MM.1S (cell line): ENCODE measurements around the gene RIC1.
A peak's percentile ranks its signal among the peaks of the same experiment; 100 is the strongest.

Experiments
- DNase-seq: peaks from one replicate; pipeline ENCODE4 v3.0.0-alpha.2; 2015
- H2AFZ ChIP-seq: fragments of 300-600 bp; sonication (generic); 2 replicates; pipeline ENCODE4 v1.6.0; 2016; ENCODE audit warnings: antibody characterized with exemption, low read length
- H3F3A ChIP-seq: fragments of 300-600 bp; sonication (generic); 2 replicates; pipeline ENCODE4 v1.6.1; 2016; ENCODE audit warnings: mild to moderate bottlenecking, antibody characterized with exemption, low read length, moderate library complexity, mixed read lengths; ENCODE audit not compliant: insufficient read depth
- H3K27ac ChIP-seq: fragments of 300-600 bp; sonication (generic); 2 replicates; pipeline ENCODE4 v1.5.1; 2016; ENCODE audit warnings: mild to moderate bottlenecking, low read length
- H3K27me3 ChIP-seq: fragments of 300-600 bp; sonication (generic); replicated peaks from 2 replicates; pipeline ENCODE4 v1.6.0; 2016; ENCODE audit warnings: low read length; ENCODE audit not compliant: insufficient read depth
- H3K36me3 ChIP-seq: fragments of 300-600 bp; sonication (generic); replicated peaks from 2 replicates; pipeline ENCODE4 v1.6.1; 2016; ENCODE audit warnings: mild to moderate bottlenecking, low read length, mixed read lengths; ENCODE audit not compliant: insufficient read depth
- H3K4me1 ChIP-seq: fragments of 300-600 bp; sonication (generic); 2 replicates; pipeline ENCODE4 v1.6.1; 2016; ENCODE audit warnings: low read length, mixed read lengths
- H3K4me2 ChIP-seq: fragments of 300-600 bp; sonication (generic); 2 replicates; pipeline ENCODE4 v1.6.0; 2016; ENCODE audit warnings: low read depth, low read length
- H3K4me3 ChIP-seq: fragments of 300-600 bp; sonication (generic); 2 replicates; pipeline ENCODE4 v1.5.1; 2016; ENCODE audit warnings: low read length, mixed read lengths
- H3K79me2 ChIP-seq: fragments of 300-600 bp; sonication (generic); 2 replicates; pipeline ENCODE4 v1.6.1; 2016; ENCODE audit warnings: mixed run types, low read length, mixed read lengths
- H3K9ac ChIP-seq: fragments of 300-600 bp; sonication (generic); 2 replicates; pipeline ENCODE4 v1.6.1; 2016; ENCODE audit warnings: low read length, mixed read lengths
- H3K9me2 ChIP-seq: fragments of 300-600 bp; sonication (generic); replicated peaks from 2 replicates; pipeline ENCODE4 v1.6.1; 2016; ENCODE audit warnings: mild to moderate bottlenecking, low read length, mixed read lengths; ENCODE audit not compliant: insufficient read depth
- H3K9me3 ChIP-seq: fragments of 300-600 bp; sonication (generic); replicated peaks from 2 replicates; pipeline ENCODE4 v1.6.1; 2016; ENCODE audit warnings: mild to moderate bottlenecking, low read length, mixed read lengths; ENCODE audit not compliant: insufficient read depth
- H4K20me1 ChIP-seq: fragments of 300-600 bp; sonication (generic); 2 replicates; pipeline ENCODE4 v1.6.1; 2016; ENCODE audit warnings: mild to moderate bottlenecking, low read length, moderate library complexity, mixed read lengths; ENCODE audit not compliant: insufficient read depth
- EZH2 ChIP-seq: fragments of 300-600 bp; sonication (generic); optimal IDR thresholded peaks from 2 replicates; pipeline ENCODE3; 2017; ENCODE audit warnings: low read depth, mild to moderate bottlenecking, antibody characterized with exemption, low read length, mixed read lengths
- EZH2phosphoT487 ChIP-seq: fragments of 300-600 bp; sonication (generic); IDR thresholded peaks from 2 replicates; pipeline ENCODE4 v1.6.1; 2018; ENCODE audit warnings: antibody characterized with exemption, low read length
- TF ChIP-seq, protein P1 (sequence below): fragments of 300-600 bp; sonication (generic); IDR thresholded peaks from 2 replicates; pipeline ENCODE4 v1.5.1; 2016; ENCODE audit warnings: antibody characterized with exemption, low read length, mixed read lengths

The RIC1 gene

DNA sequence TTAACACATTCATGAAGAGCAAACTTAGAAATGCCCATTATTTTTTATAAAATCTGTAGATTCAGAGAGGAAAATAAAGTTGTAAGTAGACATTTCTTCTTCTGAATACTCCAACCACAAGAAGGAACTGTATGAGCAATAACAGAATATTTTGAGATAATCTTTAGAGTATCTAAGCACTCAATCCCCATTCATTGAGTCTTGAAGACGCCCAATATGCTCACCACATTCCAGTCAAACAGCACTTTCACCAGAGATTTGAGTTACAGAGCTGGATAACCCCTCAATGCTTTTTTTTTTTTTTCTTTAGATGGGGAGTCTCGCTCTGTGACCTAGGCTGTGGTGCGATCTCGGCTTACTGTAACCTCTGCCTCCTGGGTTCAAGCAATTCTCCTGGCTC, 14.7 kb upstream of the RIC1 start:
- Histone ChIP-seq H3K9ac (no peak overlapping the region), H3K27me3 (no peaks in the 10 kb centered on the region), H3K4me1 (peaks cover 22% of the 10 kb centered on the region), H3K9me3 (no peaks in the 10 kb centered on the region), H3K36me3 (no peaks in the 10 kb centered on the region), H2AFZ (no peak overlapping the region), H3K79me2 (peaks cover 5% of the 10 kb centered on the region; the same call in 1 of the 2 replicates), H3K9me2 (no peaks in the 10 kb centered on the region), H4K20me1 (no peaks in the 10 kb centered on the region), H3K4me3 (no peak overlapping the region), H3K4me2 (no peak overlapping the region), H3F3A (peaks cover 17% of the 10 kb centered on the region), H3K27ac (no peak overlapping the region)
- DNase-seq, result no peak
- TF ChIP-seq, protein P1, sequence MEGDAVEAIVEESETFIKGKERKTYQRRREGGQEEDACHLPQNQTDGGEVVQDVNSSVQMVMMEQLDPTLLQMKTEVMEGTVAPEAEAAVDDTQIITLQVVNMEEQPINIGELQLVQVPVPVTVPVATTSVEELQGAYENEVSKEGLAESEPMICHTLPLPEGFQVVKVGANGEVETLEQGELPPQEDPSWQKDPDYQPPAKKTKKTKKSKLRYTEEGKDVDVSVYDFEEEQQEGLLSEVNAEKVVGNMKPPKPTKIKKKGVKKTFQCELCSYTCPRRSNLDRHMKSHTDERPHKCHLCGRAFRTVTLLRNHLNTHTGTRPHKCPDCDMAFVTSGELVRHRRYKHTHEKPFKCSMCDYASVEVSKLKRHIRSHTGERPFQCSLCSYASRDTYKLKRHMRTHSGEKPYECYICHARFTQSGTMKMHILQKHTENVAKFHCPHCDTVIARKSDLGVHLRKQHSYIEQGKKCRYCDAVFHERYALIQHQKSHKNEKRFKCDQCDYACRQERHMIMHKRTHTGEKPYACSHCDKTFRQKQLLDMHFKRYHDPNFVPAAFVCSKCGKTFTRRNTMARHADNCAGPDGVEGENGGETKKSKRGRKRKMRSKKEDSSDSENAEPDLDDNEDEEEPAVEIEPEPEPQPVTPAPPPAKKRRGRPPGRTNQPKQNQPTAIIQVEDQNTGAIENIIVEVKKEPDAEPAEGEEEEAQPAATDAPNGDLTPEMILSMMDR, result no peak
- TF ChIP-seq EZH2 (no peak), EZH2phosphoT487 (no peak)

DNA sequence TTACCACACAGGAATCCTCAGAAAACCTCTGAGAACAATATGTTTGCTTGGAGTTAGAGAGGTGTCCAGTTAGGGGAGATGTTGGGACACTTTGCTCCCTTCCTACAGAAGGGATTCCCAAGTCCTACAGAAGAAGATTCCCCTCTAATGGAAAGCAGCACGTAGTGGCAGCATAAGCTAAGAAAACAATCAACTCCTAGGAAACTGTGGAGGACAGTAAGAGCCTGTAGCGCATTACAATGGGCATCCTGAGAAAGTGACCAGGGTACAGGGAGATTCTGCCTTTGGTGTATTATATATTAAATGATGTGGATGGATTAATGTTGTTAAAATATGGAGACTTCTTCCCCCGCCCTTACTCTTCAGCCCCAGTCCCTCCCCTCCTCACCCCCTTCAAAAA, 13.9 kb upstream of the RIC1 start:
- H3K9me2 ChIP-seq, result no peaks in the 10 kb centered on the region
- H3F3A ChIP-seq, result peaks cover 17% of the 10 kb centered on the region
- H3K27me3 ChIP-seq, result no peaks in the 10 kb centered on the region
- H2AFZ ChIP-seq, result no peak overlapping the region
- H3K36me3 ChIP-seq, result no peaks in the 10 kb centered on the region
- H3K4me3 ChIP-seq, result no peak overlapping the region
- no peak overlapping the region for H3K4me2 ChIP-seq
- peaks cover 19% of the 10 kb centered on the region for H3K4me1 ChIP-seq
- H3K27ac ChIP-seq, result no peak overlapping the region
- TF ChIP-seq, protein P1, result no peak
- TF ChIP-seq EZH2phosphoT487 (no peak), EZH2 (no peak)
- no peaks in the 10 kb centered on the region for H3K9me3 ChIP-seq
- no peak overlapping the region for H3K9ac ChIP-seq
- no peak for DNase-seq
- no peaks in the 10 kb centered on the region for H4K20me1 ChIP-seq
- H3K79me2 ChIP-seq, result peaks cover 7% of the 10 kb centered on the region

- Histone ChIP-seq H3K4me3 (no peak overlapping the region), H3K27me3 (no peaks in the 10 kb centered on the region), H3K4me2 (peak overlapping the region; percentile 49), H3K9me2 (no peaks in the 10 kb centered on the region), H3K4me1 (peaks cover 19% of the 10 kb centered on the region), H3K27ac (peak overlapping the region; percentile 51; the same call in 1 of the 2 replicates), H3K79me2 (peaks cover 24% of the 10 kb centered on the region), H3K36me3 (no peaks in the 10 kb centered on the region), H2AFZ (no peak overlapping the region), H3K9ac (no peak overlapping the region), H3K9me3 (no peaks in the 10 kb centered on the region), H3F3A (peaks cover 17% of the 10 kb centered on the region), H4K20me1 (no peaks in the 10 kb centered on the region)
- TF ChIP-seq EZH2 (no peak), EZH2phosphoT487 (no peak)
- TF ChIP-seq, protein P1, result no peak
- DNase-seq, result peak; percentile 67
Measured at GRCh38 chr9:5617749-5618148, 11.2 kb upstream of the RIC1 start.
